ENCODE measurements around the gene CCDC73. TPM values are rescaled to one million over a fixed set of nuclear protein-coding genes. Genes with fewer than 3 reads are reported as not detected.

CCDC73 gene
- total and polyA plus RNA-seq, 10 of the 15 experiments (the other 5 are each of a cell fraction or from before 2014, with no cell fraction given), result 0.05 to 0.57 (median 0.14) TPM

- 15% methylated on average over 13 of the region's 13 CpGs for WGBS (ENCODE audit: insufficient coverage, insufficient replicate concordance, low lambda C conversion rate, missing lambda C conversion rate)
- CTCF ChIA-PET, result interaction anchor here (0.5 to 6.6 kb wide), 24 partner anchors 9 to 985 kb away, joined by 3 to 82 read pairs (median 4); no protein-coding TSS in a partner anchor
- Histone ChIP-seq H3K4me1 (ENCODE audit: control insufficient read depth, insufficient read depth, low read length) (no peaks in the 10 kb centered on the region), H3K9me3 (replicated peaks; ENCODE audit: control insufficient read depth, insufficient read depth, low read length) (no peaks in the 10 kb centered on the region), H2AFZ (ENCODE audit: control insufficient read depth, low read depth, low read length) (peak overlapping the region; percentile 93), H3K4me3 (no peak overlapping the region), H3K36me3 (ENCODE audit: control insufficient read depth in 2 of 2, insufficient read depth in 2 of 2, low read length in 1 of 2) (no peaks in the 10 kb centered on the region), H3K79me2 (ENCODE audit: control insufficient read depth, insufficient read depth, low read length) (no peaks in the 10 kb centered on the region), H3K9ac (ENCODE audit: control insufficient read depth, insufficient read depth, low read length) (no peak overlapping the region; the same call in 1 of the 2 replicates), H3K27me3 (replicated peaks in 1 of 2; ENCODE audit: control insufficient read depth in 2 of 2, insufficient read depth in 2 of 2, low read length in 1 of 2) (no peaks in the 10 kb centered on the region), H3K4me2 (ENCODE audit: control insufficient read depth, insufficient read depth) (peak overlapping the region; percentile 72), H3K27ac (ENCODE audit: control insufficient read depth, insufficient read depth) (no peak overlapping the region), H4K20me1 (ENCODE audit: control insufficient read depth, insufficient read depth) (no peaks in the 10 kb centered on the region)
- in situ Hi-C loops (cut with MboI), result loop anchor here (5.0 kb wide), 1 partner anchor 471 kb away; no protein-coding TSS in a partner anchor
- POLR2A ChIA-PET, result no interaction called here
- ATAC-seq, result peak; percentile 92
- RAD21 ChIA-PET (ENCODE audit: unreplicated experiment), result interaction anchor here (1.3 to 3.3 kb wide), 3 partner anchors 41 to 470 kb away, joined by 3 to 25 read pairs (median 8); no protein-coding TSS in a partner anchor
- TF ChIP-seq SMC3 (IDR thresholded peaks at IDR 0.05; ENCODE audit: borderline replicate concordance, low read length) (peak; percentile 96), RB1 (IDR thresholded peaks at IDR 0.05; ENCODE audit: borderline replicate concordance) (0 out of 2 replicates have a peak, but pooled peaks have one; percentile 23), FOS (IDR thresholded peaks at IDR 0.05; ENCODE audit: borderline replicate concordance, extremely low read depth, insufficient read length) (no peak), YY1 (IDR thresholded peaks at IDR 0.05; ENCODE audit: low read depth, low read length) (peak; percentile 37; the same call in 1 of the 2 replicates), RAD21 (IDR thresholded peaks at IDR 0.05; ENCODE audit: insufficient read depth, low read depth, low read length) (peak; percentile 83), KLF5 (IDR thresholded peaks at IDR 0.05; ENCODE audit: partially characterized antibody) (no peak), CTCF (IDR thresholded peaks at IDR 0.05 in 2 of 3, conservative IDR thresholded peaks at IDR 0.05 in 1 of 3; ENCODE audit: control insufficient read depth in 2 of 3, extremely low read depth in 1 of 3, insufficient read depth in 1 of 3, low read depth in 3 of 3, low read length in 3 of 3) (peak; percentile 68 to 81 (median 80)), BACH1 (IDR thresholded peaks at IDR 0.05; ENCODE audit: borderline replicate concordance) (no peak)
- peak; percentile 89 for FAIRE-seq
- SMC1A ChIA-PET (ENCODE audit: uncharacterized antibody, unreplicated experiment), result interaction anchor here (0.5 to 3.6 kb wide), 13 partner anchors 18 to 597 kb away, joined by 3 to 45 read pairs (median 6); no protein-coding TSS in a partner anchor
- DNase-seq (ENCODE audit: low read depth, low spot score), result peak; percentile 26
- intact Hi-C loops (cut with micrococcal nuclease; ENCODE audit: unreplicated experiment), result loop anchor here (1.0 to 2.0 kb wide), 3 partner anchors 44 to 470 kb away; no protein-coding TSS in a partner anchor
- BruUV-seq (replicated peaks), result no TSS peak
Measured at GRCh38 chr11:32792948-32793475, 1.4 kb downstream of the CCDC73 start.

Data from GM12878 (cell line).